Measurements from ENCODE around the gene FKBP10. TPM values are rescaled to one million over a fixed set of nuclear protein-coding genes. Genes with fewer than 3 reads are reported as not detected.

FKBP10 gene
- total and polyA plus RNA-seq, 9 of the 15 experiments (the other 6 are each of a cell fraction or from before 2014, with no cell fraction given), result 0.03 to 3.0 (median 1.4) TPM; not detected in 1

GRCh38 chr17:41792845-41793783 is 19.7 kb upstream of the FKBP10 start (continued):
- TF ChIP-seq TAF7 (tag; IDR thresholded peaks at IDR 0.05), result peak; percentile 10; the same call in 1 of the 2 replicates
- peak; percentile 65 for TF ChIP-seq CCNT2 (IDR thresholded peaks at IDR 0.05; ENCODE audit: borderline replicate concordance, extremely low read depth, insufficient read length, low read depth, low read length)
- TF ChIP-seq ZNF668 (CRISPR knock-in tag; IDR thresholded peaks at IDR 0.05), result no peak
- TF ChIP-seq NRF1 (conservative IDR thresholded peaks at IDR 0.05 in 1 of 2, IDR thresholded peaks at IDR 0.05 in 1 of 2), result peak; percentile 38 to 43; a peak in 3 of 4 replicates
- TF ChIP-seq SP2 (IDR thresholded peaks at IDR 0.05; ENCODE audit: extremely low read depth, low read depth, low read length, poor library complexity, severe bottlenecking), result no peak
- peak; percentile 43; the same call in 1 of the 2 replicates for TF ChIP-seq PHF8 (IDR thresholded peaks at IDR 0.05; ENCODE audit: borderline replicate concordance, low read length)
- TF ChIP-seq MEF2D (tag; conservative IDR thresholded peaks at IDR 0.05; ENCODE audit: low read depth), result peak; percentile 99
- TF ChIP-seq SMARCE1 (IDR thresholded peaks at IDR 0.05), result peak; percentile 58
- TF ChIP-seq KLF16 (IDR thresholded peaks at IDR 0.05), result peak; percentile 61
- peak; percentile 50 for TF ChIP-seq TCF3 (CRISPR knock-in tag; IDR thresholded peaks at IDR 0.05)
- peak; percentile 79 for TF ChIP-seq NCOR1 (IDR thresholded peaks at IDR 0.05)
- 0 out of 2 replicates have a peak, but pooled peaks have one; percentile 45 for TF ChIP-seq TAL1 (IDR thresholded peaks at IDR 0.05)
- peak; percentile 76 for TF ChIP-seq MYNN (IDR thresholded peaks at IDR 0.05)
- no peak for TF ChIP-seq MYNN (CRISPR knock-in tag; IDR thresholded peaks at IDR 0.05)
- TF ChIP-seq CREB3 (tag; conservative IDR thresholded peaks at IDR 0.05; ENCODE audit: low read depth), result no peak
- TF ChIP-seq MAZ (CRISPR knock-in tag; conservative IDR thresholded peaks at IDR 0.05 in 1 of 2, IDR thresholded peaks at IDR 0.05 in 1 of 2), result 0 out of 4 replicates have a peak, but pooled peaks have one; percentile 28
- TF ChIP-seq ILF3 (IDR thresholded peaks at IDR 0.05; ENCODE audit: borderline replicate concordance), result no peak
- peak; percentile 35 for TF ChIP-seq MEIS2 (IDR thresholded peaks at IDR 0.05; ENCODE audit: partially characterized antibody)
- no peak for TF ChIP-seq XRCC3 (IDR thresholded peaks at IDR 0.05)
- TF ChIP-seq ZNF583 (CRISPR knock-in tag; IDR thresholded peaks at IDR 0.05), result no peak
- peak; percentile 55 for TF ChIP-seq HMGN3 (IDR thresholded peaks at IDR 0.05; ENCODE audit: borderline replicate concordance, extremely low read depth, insufficient read length, low read depth, low read length)
- TF ChIP-seq ZNF707 (CRISPR knock-in tag; conservative IDR thresholded peaks at IDR 0.05), result no peak
- 0 out of 2 replicates have a peak, but pooled peaks have one; percentile 25 for TF ChIP-seq TCF15 (CRISPR knock-in tag; IDR thresholded peaks at IDR 0.05)
- TF ChIP-seq CBX1 (IDR thresholded peaks at IDR 0.05; ENCODE audit: low read depth), result no peak; the same call in 1 of the 2 replicates
- TF ChIP-seq NFRKB (IDR thresholded peaks at IDR 0.05; ENCODE audit: low read depth), result peak; percentile 80; the same call in 1 of the 2 replicates
- no peak for TF ChIP-seq CREB3L1 (IDR thresholded peaks at IDR 0.05; ENCODE audit: borderline replicate concordance, low read depth)
- no peak for TF ChIP-seq SMAD3 (CRISPR knock-in tag; conservative IDR thresholded peaks at IDR 0.05)

Data from K562 (cell line).